ENCODE data around the gene CANT1. TPM values are rescaled to one million over a fixed set of nuclear protein-coding genes. Genes with fewer than 3 reads are reported as not detected.

CANT1 gene
- total and polyA plus RNA-seq, 2 of the 13 experiments (the other 11 are each of a cell fraction or from before 2014, with no cell fraction given): 34.1 to 42.1 TPM

GRCh38 chr17:78970834-78971755 lies 38.5 kb downstream of the CANT1 start (continued):
- TF ChIP-seq HDAC6 (IDR thresholded peaks at IDR 0.05; ENCODE audit: low read depth, low read length): no peak
- no peak for TF ChIP-seq TAF1 (CRISPR knock-in tag; IDR thresholded peaks at IDR 0.05)
- TF ChIP-seq SNRNP70 (IDR thresholded peaks at IDR 0.05; ENCODE audit: low read depth, low read length): no peak
- TF ChIP-seq SALL2 (CRISPR knock-in tag; IDR thresholded peaks at IDR 0.05): no peak
- TF ChIP-seq THAP9 (CRISPR knock-in tag; IDR thresholded peaks at IDR 0.05; ENCODE audit: borderline replicate concordance): no peak
- no peak for TF ChIP-seq ZNF720 (CRISPR knock-in tag; IDR thresholded peaks at IDR 0.05)
- no peak for TF ChIP-seq ZNF484 (CRISPR knock-in tag; IDR thresholded peaks at IDR 0.05; ENCODE audit: borderline replicate concordance, low read depth)
- no peak for TF ChIP-seq SYNCRIP (IDR thresholded peaks at IDR 0.05; ENCODE audit: insufficient read depth, low read depth, low read length)
- no peak for TF ChIP-seq ZMAT5 (CRISPR knock-in tag; IDR thresholded peaks at IDR 0.05; ENCODE audit: borderline replicate concordance, low read depth)
- no peak for TF ChIP-seq HNRNPUL1 (IDR thresholded peaks at IDR 0.05; ENCODE audit: low read depth, low read length)
- TF ChIP-seq ZNF878 (CRISPR knock-in tag; IDR thresholded peaks at IDR 0.05): no peak
- no peak for TF ChIP-seq ZNF282 (IDR thresholded peaks at IDR 0.05; ENCODE audit: partially characterized antibody)
- TF ChIP-seq KLF16 (CRISPR knock-in tag; IDR thresholded peaks at IDR 0.05): no peak
- no peak for TF ChIP-seq TCF12 (IDR thresholded peaks at IDR 0.05)
- TF ChIP-seq TCF12 (CRISPR knock-in tag; IDR thresholded peaks at IDR 0.05): no peak
- TF ChIP-seq TCF7 (IDR thresholded peaks at IDR 0.05; ENCODE audit: low read depth): no peak
- no peak for TF ChIP-seq ZBTB34 (CRISPR knock-in tag; IDR thresholded peaks at IDR 0.05)
- TF ChIP-seq ZNF12 (CRISPR knock-in tag; IDR thresholded peaks at IDR 0.05): no peak
- TF ChIP-seq ZNF232 (CRISPR knock-in tag; IDR thresholded peaks at IDR 0.05; ENCODE audit: borderline replicate concordance): 0 out of 2 replicates have a peak, but pooled peaks have one; percentile 5
- TF ChIP-seq ATF1 (CRISPR knock-in tag; IDR thresholded peaks at IDR 0.05): no peak
- TF ChIP-seq ZNF644 (CRISPR knock-in tag; IDR thresholded peaks at IDR 0.05; ENCODE audit: low read depth): no peak
- TF ChIP-seq SP140L (CRISPR knock-in tag; IDR thresholded peaks at IDR 0.05; ENCODE audit: borderline replicate concordance): no peak
- TF ChIP-seq PRDM4 (CRISPR knock-in tag; IDR thresholded peaks at IDR 0.05; ENCODE audit: borderline replicate concordance): no peak
